SJCRH30 (cell line): ENCODE data around the gene PTTG1IP2. TPM values are rescaled to one million over a fixed set of nuclear protein-coding genes. Genes with fewer than 3 reads are reported as not detected.

ENCODE experiments used
- DNase-seq, 2 experiments: peaks; one replicate each; pipeline ENCODE4 v3.0.0-alpha.2; 2015 to 2020
- H3K27ac ChIP-seq: fragments of 250-450 bp; sonication (Bioruptor Pico); 2 replicates; pipeline ENCODE4 v1.5.1; 2020; ENCODE audit warnings: mild to moderate bottlenecking, moderate library complexity
- H3K27me3 ChIP-seq: fragments of 250-450 bp; sonication (Bioruptor Pico); 2 replicates; pipeline ENCODE4 v1.5.1; 2020; ENCODE audit warnings: mild to moderate bottlenecking, moderate library complexity
- H3K36me3 ChIP-seq: fragments of 250-450 bp; sonication (Bioruptor Pico); 2 replicates; pipeline ENCODE4 v1.5.1; 2020; ENCODE audit warnings: mild to moderate bottlenecking, moderate library complexity
- H3K4me1 ChIP-seq: fragments of 250-450 bp; sonication (Bioruptor Pico); 2 replicates; pipeline ENCODE4 v1.5.1; 2020; ENCODE audit warnings: mild to moderate bottlenecking, moderate library complexity
- H3K4me3 ChIP-seq: fragments of 250-450 bp; sonication (Bioruptor Pico); 2 replicates; pipeline ENCODE4 v1.5.1; 2020; ENCODE audit warnings: mild to moderate bottlenecking, moderate library complexity
- H3K9me3 ChIP-seq: fragments of 250-450 bp; sonication (Bioruptor Pico); replicated peaks from 2 replicates; pipeline ENCODE4 v1.5.1; 2020; ENCODE audit warnings: mild to moderate bottlenecking, moderate library complexity
- total RNA-seq: library from RNA; depleted of rRNA; stranded (reverse); fragments of >200 nt; shearing (Covaris generic); gene quantifications from 2 replicates; pipeline ENCODE4 v1.2.3, GENCODE V29; 2014

Gene PTTG1IP2
- total RNA-seq, 1 experiment from 2014 or later = not detected

DNA sequence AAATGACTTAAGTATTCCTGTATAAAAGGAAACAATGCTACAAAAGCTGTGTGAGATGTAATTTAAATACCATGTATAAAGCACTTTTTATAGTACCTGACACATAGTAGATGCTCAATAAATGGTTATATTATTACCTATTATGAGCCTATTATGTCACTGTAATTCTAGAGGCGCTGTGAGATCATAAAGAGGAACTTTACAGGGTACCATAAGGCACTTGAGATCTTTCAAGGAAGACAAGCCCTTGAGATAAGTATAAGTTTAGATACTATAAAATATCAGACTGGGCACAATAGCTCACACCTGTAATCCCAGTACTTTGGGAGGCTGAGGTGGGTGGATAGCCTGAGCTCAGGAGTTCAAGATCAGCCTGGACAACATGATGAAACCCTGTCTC lies 38.3 kb downstream of the PTTG1IP2 start:
- Histone ChIP-seq H3K9me3 (no peaks in the 10 kb centered on the region), H3K4me3 (no peak overlapping the region), H3K27me3 (no peaks in the 10 kb centered on the region), H3K36me3 (no peaks in the 10 kb centered on the region), H3K4me1 (peaks cover under 1% of the 10 kb centered on the region; the same call in 1 of the 2 replicates), H3K27ac (no peak overlapping the region)
- DNase-seq = no peak

DNA sequence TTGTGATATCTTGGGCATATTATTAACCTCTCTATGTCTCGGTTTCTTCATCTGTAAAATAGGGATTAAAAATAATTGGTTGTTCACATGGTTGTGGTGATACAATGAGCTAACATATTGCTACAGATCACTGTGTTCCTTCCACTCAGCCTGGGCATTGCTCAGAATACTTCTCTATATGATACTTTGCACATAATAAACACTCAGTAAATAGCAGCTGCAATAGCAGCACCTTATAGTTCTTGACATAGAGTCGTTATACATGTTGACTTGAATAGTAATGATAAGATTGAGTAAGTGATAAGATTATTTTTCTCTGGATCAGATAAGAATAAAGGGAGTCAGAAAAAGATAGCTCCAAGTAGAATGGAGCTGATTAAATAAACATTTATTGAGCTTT lies 42.3 kb downstream of the PTTG1IP2 start:
- peaks cover 6% of the 10 kb centered on the region; the same call in 1 of the 2 replicates for H3K4me1 ChIP-seq
- H3K9me3 ChIP-seq = no peaks in the 10 kb centered on the region; the same call in 1 of the 2 replicates
- H3K4me3 ChIP-seq = no peak overlapping the region
- H3K27ac ChIP-seq = no peak overlapping the region
- no peak for DNase-seq
- H3K36me3 ChIP-seq = no peaks in the 10 kb centered on the region
- no peaks in the 10 kb centered on the region for H3K27me3 ChIP-seq

GRCh38 chr7:90512821-90513254 lies 43.4 kb downstream of the PTTG1IP2 start:
- Histone ChIP-seq H3K4me3 (no peak overlapping the region), H3K27ac (no peak overlapping the region), H3K4me1 (peaks cover 6% of the 10 kb centered on the region; the same call in 1 of the 2 replicates), H3K36me3 (no peaks in the 10 kb centered on the region), H3K27me3 (no peaks in the 10 kb centered on the region), H3K9me3 (no peaks in the 10 kb centered on the region; the same call in 1 of the 2 replicates)
- peak in 1 of 2 experiments; percentile 50 for DNase-seq

DNA sequence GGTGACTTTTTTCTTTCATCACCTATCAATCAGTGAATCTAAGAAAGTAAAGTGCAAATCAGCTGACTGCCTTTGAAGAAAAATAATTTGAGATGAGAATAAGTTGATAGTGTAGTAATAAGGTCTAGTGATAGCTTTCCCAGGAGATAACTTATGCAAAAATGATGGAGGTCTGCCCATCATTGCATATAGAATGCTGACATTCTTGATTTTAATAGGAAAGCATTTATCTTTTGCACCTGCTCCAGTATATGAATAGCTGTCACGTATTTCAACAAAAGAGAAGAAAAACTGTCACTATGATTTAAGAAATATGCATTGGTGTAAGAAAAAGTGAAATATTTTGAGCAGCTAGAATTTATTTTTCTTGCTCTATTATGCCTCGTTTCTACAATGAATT lies 46.8 kb downstream of the PTTG1IP2 start:
- H3K27me3 ChIP-seq = no peaks in the 10 kb centered on the region
- peaks cover 6% of the 10 kb centered on the region; the same call in 1 of the 2 replicates for H3K4me1 ChIP-seq
- no peaks in the 10 kb centered on the region for H3K36me3 ChIP-seq
- no peak overlapping the region for H3K4me3 ChIP-seq
- no peaks in the 10 kb centered on the region; the same call in 1 of the 2 replicates for H3K9me3 ChIP-seq
- H3K27ac ChIP-seq = no peak overlapping the region
- no peak for DNase-seq

DNA sequence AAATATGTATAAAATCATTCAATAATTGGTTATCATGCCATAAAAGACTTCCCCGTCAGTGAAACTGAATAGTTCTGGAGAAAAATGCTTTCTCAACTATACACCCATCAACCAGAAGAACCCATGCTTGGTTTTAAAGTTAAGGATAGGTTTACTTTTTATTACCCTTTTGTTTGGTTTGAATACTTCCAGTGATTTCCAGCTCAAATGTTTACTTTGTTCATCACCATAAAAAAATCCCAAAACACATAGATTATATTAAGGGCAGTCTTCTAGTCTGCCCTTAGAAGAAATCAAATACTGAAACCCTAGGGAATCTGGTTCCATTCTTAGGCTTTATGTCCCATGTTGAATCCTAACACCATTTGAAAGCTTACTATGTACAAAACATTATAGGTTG lies 49.2 kb downstream of the PTTG1IP2 start:
- Histone ChIP-seq H3K27ac (no peak overlapping the region), H3K4me1 (no peaks in the 10 kb centered on the region), H3K36me3 (no peaks in the 10 kb centered on the region), H3K27me3 (no peaks in the 10 kb centered on the region), H3K9me3 (no peaks in the 10 kb centered on the region; the same call in 1 of the 2 replicates), H3K4me3 (no peak overlapping the region)
- no peak for DNase-seq

DNA sequence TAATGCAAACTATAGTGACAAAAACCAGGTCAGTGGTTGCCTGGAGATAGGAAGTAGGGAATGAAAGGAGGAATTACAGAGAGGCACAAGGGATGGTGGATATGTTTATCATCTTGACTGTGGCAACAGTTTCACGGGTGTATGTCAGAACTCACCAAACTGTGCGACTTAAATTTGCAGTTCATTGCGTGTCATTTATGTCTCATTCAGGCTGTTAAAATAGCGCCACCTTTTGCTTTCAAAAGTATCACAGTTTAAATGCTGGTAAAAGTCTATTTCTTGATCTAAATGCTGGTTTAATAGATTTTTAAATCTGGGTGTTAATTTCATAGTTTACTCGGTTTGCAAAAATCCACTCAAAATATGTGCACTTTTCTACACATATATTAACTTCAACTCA lies 51.0 kb downstream of the PTTG1IP2 start:
- no peaks in the 10 kb centered on the region for H3K4me1 ChIP-seq
- no peak overlapping the region for H3K27ac ChIP-seq
- no peak overlapping the region for H3K4me3 ChIP-seq
- H3K36me3 ChIP-seq = no peaks in the 10 kb centered on the region
- no peak for DNase-seq
- H3K9me3 ChIP-seq = no peaks in the 10 kb centered on the region; the same call in 1 of the 2 replicates
- H3K27me3 ChIP-seq = no peaks in the 10 kb centered on the region

- Histone ChIP-seq H3K4me1 (no peaks in the 10 kb centered on the region), H3K4me3 (no peak overlapping the region), H3K36me3 (no peaks in the 10 kb centered on the region), H3K27ac (no peak overlapping the region), H3K9me3 (peaks cover 5% of the 10 kb centered on the region; the same call in 1 of the 2 replicates), H3K27me3 (no peaks in the 10 kb centered on the region)
- DNase-seq = no peak
Observed at GRCh38 chr7:90530263-90530662, 60.8 kb downstream of the PTTG1IP2 start.

GRCh38 chr7:90532231-90532929 lies 62.9 kb downstream of the PTTG1IP2 start:
- Histone ChIP-seq H3K9me3 (no peaks in the 10 kb centered on the region), H3K27ac (no peak overlapping the region), H3K36me3 (no peaks in the 10 kb centered on the region), H3K4me3 (no peak overlapping the region), H3K27me3 (no peaks in the 10 kb centered on the region), H3K4me1 (no peaks in the 10 kb centered on the region)
- no peak for DNase-seq

DNA sequence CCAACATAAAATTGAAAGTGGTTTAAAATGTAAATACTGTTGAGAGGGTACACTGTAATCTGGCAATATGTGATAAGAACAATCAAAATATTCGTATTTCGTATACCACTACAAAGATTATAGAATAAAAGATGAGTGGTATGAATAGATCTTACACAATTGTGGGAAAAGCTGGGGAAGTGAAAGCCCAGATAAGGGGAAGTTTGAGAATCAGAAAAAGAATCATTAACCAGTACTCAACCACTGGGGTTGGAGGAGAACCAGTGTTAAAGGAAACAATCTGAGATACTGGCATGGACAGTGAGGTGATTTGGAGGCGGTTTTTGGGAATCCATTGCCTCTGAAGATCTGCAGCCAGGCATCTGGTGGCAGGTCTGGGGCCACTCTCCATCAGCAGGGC lies 67.0 kb downstream of the PTTG1IP2 start:
- Histone ChIP-seq H3K36me3 (no peaks in the 10 kb centered on the region), H3K4me3 (no peak overlapping the region), H3K4me1 (no peaks in the 10 kb centered on the region), H3K27ac (no peak overlapping the region), H3K9me3 (no peaks in the 10 kb centered on the region), H3K27me3 (no peaks in the 10 kb centered on the region)
- DNase-seq = no peak

- Histone ChIP-seq H3K4me3 (no peak overlapping the region), H3K36me3 (no peaks in the 10 kb centered on the region), H3K27ac (no peak overlapping the region), H3K9me3 (no peaks in the 10 kb centered on the region), H3K27me3 (no peaks in the 10 kb centered on the region), H3K4me1 (no peaks in the 10 kb centered on the region)
- no peak for DNase-seq
Observed at GRCh38 chr7:90538405-90538804, 69.0 kb downstream of the PTTG1IP2 start.

DNA sequence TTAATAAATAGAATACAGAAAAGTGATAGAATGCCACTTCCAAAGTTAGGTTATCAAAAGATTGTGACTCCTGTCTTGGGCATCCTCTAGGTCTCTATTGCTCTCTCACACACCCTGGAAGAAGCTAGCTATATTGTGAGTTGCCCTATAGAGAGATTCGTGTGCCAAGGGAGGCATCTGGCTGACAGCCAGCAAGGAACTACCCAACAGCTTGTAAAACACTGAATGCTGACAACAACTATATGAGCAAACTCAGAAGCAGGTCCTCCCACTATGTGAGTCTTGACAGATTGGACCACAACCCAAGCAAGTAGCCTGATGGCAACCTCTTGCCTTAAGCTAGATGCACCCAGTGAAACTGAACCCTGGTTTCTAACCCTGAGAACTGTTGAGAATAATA lies 71.0 kb downstream of the PTTG1IP2 start:
- H3K4me1 ChIP-seq = no peaks in the 10 kb centered on the region
- DNase-seq = no peak
- no peak overlapping the region for H3K4me3 ChIP-seq
- H3K27ac ChIP-seq = no peak overlapping the region
- no peaks in the 10 kb centered on the region for H3K27me3 ChIP-seq
- no peaks in the 10 kb centered on the region for H3K36me3 ChIP-seq
- H3K9me3 ChIP-seq = no peaks in the 10 kb centered on the region

DNA sequence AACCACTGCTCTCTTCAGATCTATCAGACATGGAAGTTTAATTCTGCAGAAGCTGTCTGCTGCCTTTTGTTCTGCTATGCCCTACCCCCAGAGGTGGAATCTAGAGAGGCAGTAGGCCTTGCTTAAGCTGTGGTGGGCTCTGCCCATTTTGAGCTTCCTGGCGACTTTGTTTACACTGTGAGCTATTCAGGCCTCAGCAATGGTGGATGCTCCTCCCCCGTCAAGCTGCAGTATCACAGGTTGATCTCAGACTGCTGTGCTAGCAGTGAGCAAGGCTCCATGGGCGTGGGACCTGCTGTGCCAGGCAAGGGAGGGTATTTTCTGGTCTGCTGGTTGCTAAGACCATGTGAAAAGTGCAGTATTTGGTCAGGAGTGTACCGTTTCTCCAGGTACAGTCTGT lies 81.6 kb downstream of the PTTG1IP2 start:
- no peaks in the 10 kb centered on the region for H3K27me3 ChIP-seq
- no peak overlapping the region for H3K4me3 ChIP-seq
- H3K4me1 ChIP-seq = no peaks in the 10 kb centered on the region
- H3K27ac ChIP-seq = no peak overlapping the region
- no peaks in the 10 kb centered on the region; the same call in 1 of the 2 replicates for H3K9me3 ChIP-seq
- DNase-seq = no peak
- H3K36me3 ChIP-seq = no peaks in the 10 kb centered on the region

- Histone ChIP-seq H3K4me3 (no peak overlapping the region), H3K27ac (no peak overlapping the region), H3K4me1 (no peaks in the 10 kb centered on the region), H3K27me3 (no peaks in the 10 kb centered on the region), H3K9me3 (no peaks in the 10 kb centered on the region), H3K36me3 (no peaks in the 10 kb centered on the region)
- no peak for DNase-seq
Observed at GRCh38 chr7:90552521-90552920, 83.1 kb downstream of the PTTG1IP2 start.

DNA sequence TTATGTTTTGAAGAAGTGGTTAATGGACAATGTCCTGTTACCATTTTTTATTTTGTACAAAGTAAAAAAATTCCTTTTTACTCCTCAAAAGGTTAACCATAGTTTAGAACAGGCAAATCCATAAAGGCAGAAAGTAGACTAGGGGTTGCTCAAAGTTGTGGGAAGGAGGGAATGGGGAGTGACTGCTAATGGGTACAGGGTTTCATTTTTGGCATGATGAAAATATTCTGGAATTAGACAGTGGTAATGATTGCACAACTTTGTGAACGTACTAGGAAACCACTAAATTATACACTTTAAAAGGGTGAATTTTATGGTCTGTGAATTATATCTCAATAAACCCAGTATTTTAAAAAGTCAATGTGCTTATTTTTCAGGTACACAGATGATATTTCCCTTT lies 91.3 kb downstream of the PTTG1IP2 start:
- DNase-seq = no peak
- Histone ChIP-seq H3K4me3 (no peak overlapping the region), H3K36me3 (no peaks in the 10 kb centered on the region), H3K27ac (no peak overlapping the region), H3K27me3 (no peaks in the 10 kb centered on the region), H3K4me1 (no peaks in the 10 kb centered on the region), H3K9me3 (no peaks in the 10 kb centered on the region)
